ENCODE results near the gene RBM22. TPM values are rescaled to one million over a fixed set of nuclear protein-coding genes. Genes with fewer than 3 reads are reported as not detected.

Gene RBM22
- total and polyA plus RNA-seq, 4 donors, result 27.2 to 49.9 (median 38.6) TPM

GRCh38 chr5:150706776-150707390, 6.0 kb upstream of the RBM22 start:
- 68 to 71% methylated on average over 4 of the region's 4 CpGs for WGBS, 2 donors
- Histone ChIP-seq H3K9me3 (ENCODE audit: control insufficient read depth in 4 of 4, insufficient read depth in 3 of 4, low read length in 3 of 4) (peaks cover 0 to 2% (median 0%) of the 10 kb centered on the region in 4 donors), H3K4me1 (ENCODE audit: control insufficient read depth in 5 of 5, insufficient read depth in 5 of 5, low read length in 5 of 5) (peaks cover 0 to 7% (median 0%) of the 10 kb centered on the region in 5 donors), H3K27me3 (ENCODE audit: control insufficient read depth in 3 of 3, insufficient read depth in 3 of 3, low read length in 2 of 3) (no peaks in the 10 kb centered on the region), H3K9ac (ENCODE audit: insufficient read depth in 1 of 2, low read length in 2 of 2) (no peak overlapping the region), H3K36me3 (ENCODE audit: control insufficient read depth in 4 of 4, insufficient read depth in 4 of 4, low read length in 4 of 4) (peaks cover 9 to 22% (median 12%) of the 10 kb centered on the region in 4 donors), H3K4me3 (no peak overlapping the region), H3K27ac (ENCODE audit: low read depth in 1 of 2, low read length in 1 of 2) (no peak overlapping the region)
- no peak for DNase-seq
- no peak for TF ChIP-seq CTCF (IDR thresholded peaks at IDR 0.05; ENCODE audit: control extremely low read depth, extremely low read depth)
- ATAC-seq (ENCODE audit: insufficient read depth, low FRiP score), result no peak

GRCh38 chr5:150703762-150704161, 2.9 kb upstream of the RBM22 start:
- DNase-seq, result no peak
- ATAC-seq (ENCODE audit: insufficient read depth, low FRiP score), result no peak
- peaks cover 0 to 20% (median 8%) of the 10 kb centered on the region in 5 donors for H3K4me1 ChIP-seq (ENCODE audit: control insufficient read depth in 5 of 5, insufficient read depth in 5 of 5, low read length in 5 of 5)
- no peak for TF ChIP-seq CTCF (IDR thresholded peaks at IDR 0.05; ENCODE audit: control extremely low read depth, extremely low read depth)
- peaks cover 0 to 2% (median 0%) of the 10 kb centered on the region in 4 donors for H3K9me3 ChIP-seq (ENCODE audit: control insufficient read depth in 4 of 4, insufficient read depth in 3 of 4, low read length in 3 of 4)
- H3K36me3 ChIP-seq (ENCODE audit: control insufficient read depth in 4 of 4, insufficient read depth in 4 of 4, low read length in 4 of 4), result peaks cover 3 to 8% (median 5%) of the 10 kb centered on the region in 4 donors
- H3K27ac ChIP-seq (ENCODE audit: low read depth in 1 of 2, low read length in 1 of 2), result no peak overlapping the region
- H3K4me3 ChIP-seq, result no peak overlapping the region
- H3K27me3 ChIP-seq (ENCODE audit: control insufficient read depth in 3 of 3, insufficient read depth in 3 of 3, low read length in 2 of 3), result no peaks in the 10 kb centered on the region
- no peak overlapping the region for H3K9ac ChIP-seq (ENCODE audit: insufficient read depth in 1 of 2, low read length in 2 of 2)
- WGBS, 2 donors, result 77 to 86% methylated on average over 3 of the region's 3 CpGs

GRCh38 chr5:150700246-150700593, 642 bp downstream of the RBM22 start:
- WGBS, 2 donors, result 2 to 5% methylated on average over 15 of the region's 15 CpGs
- Histone ChIP-seq H3K27ac (ENCODE audit: low read depth in 1 of 2, low read length in 1 of 2) (peak overlapping the region; percentile 95 to 96), H3K36me3 (ENCODE audit: control insufficient read depth in 4 of 4, insufficient read depth in 4 of 4, low read length in 4 of 4) (peaks cover 14 to 36% (median 26%) of the 10 kb centered on the region in 4 donors), H3K27me3 (ENCODE audit: control insufficient read depth in 3 of 3, insufficient read depth in 3 of 3, low read length in 2 of 3) (no peaks in the 10 kb centered on the region), H3K9ac (ENCODE audit: insufficient read depth in 1 of 2, low read length in 2 of 2) (peak overlapping the region; percentile 94 to 97), H3K4me3 (peak overlapping the region; percentile 98), H3K9me3 (ENCODE audit: control insufficient read depth in 4 of 4, insufficient read depth in 3 of 4, low read length in 3 of 4) (no peaks in the 10 kb centered on the region), H3K4me1 (ENCODE audit: control insufficient read depth in 5 of 5, insufficient read depth in 5 of 5, low read length in 5 of 5) (peaks cover 0 to 18% (median 8%) of the 10 kb centered on the region in 5 donors)
- ATAC-seq (ENCODE audit: insufficient read depth, low FRiP score) (no peak), DNase-seq (no peak)
- TF ChIP-seq CTCF (IDR thresholded peaks at IDR 0.05; ENCODE audit: control extremely low read depth, extremely low read depth), result no peak

GRCh38 chr5:150694612-150695011, 6.2 kb downstream of the RBM22 start:
- WGBS, 2 donors, result 84 to 85% methylated on average over 3 of the region's 3 CpGs

More at GRCh38 chr5:150694612-150695011, 6.2 kb downstream of the RBM22 start:
- ATAC-seq (ENCODE audit: insufficient read depth, low FRiP score), result no peak
- H3K36me3 ChIP-seq (ENCODE audit: control insufficient read depth in 4 of 4, insufficient read depth in 4 of 4, low read length in 4 of 4), result peaks cover 51 to 72% (median 64%) of the 10 kb centered on the region in 4 donors
- DNase-seq, result no peak
- no peak overlapping the region for H3K4me3 ChIP-seq
- H3K27ac ChIP-seq (ENCODE audit: low read depth in 1 of 2, low read length in 1 of 2), result no peak overlapping the region
- H3K4me1 ChIP-seq (ENCODE audit: control insufficient read depth in 5 of 5, insufficient read depth in 5 of 5, low read length in 5 of 5), result peaks cover 0 to 7% (median 4%) of the 10 kb centered on the region in 5 donors
- TF ChIP-seq CTCF (IDR thresholded peaks at IDR 0.05; ENCODE audit: control extremely low read depth, extremely low read depth), result no peak
- no peaks in the 10 kb centered on the region for H3K27me3 ChIP-seq (ENCODE audit: control insufficient read depth in 3 of 3, insufficient read depth in 3 of 3, low read length in 2 of 3)
- no peak overlapping the region for H3K9ac ChIP-seq (ENCODE audit: insufficient read depth in 1 of 2, low read length in 2 of 2)
- no peaks in the 10 kb centered on the region for H3K9me3 ChIP-seq (ENCODE audit: control insufficient read depth in 4 of 4, insufficient read depth in 3 of 4, low read length in 3 of 4)
